G401 (cell line): ENCODE results near the gene ANKRD62. TPM values are rescaled to one million over a fixed set of nuclear protein-coding genes. Genes with fewer than 3 reads are reported as not detected.
"Not testable (repeated sequence)": the region's sequence is repeated elsewhere in the genome, so short reads cannot be mapped to it uniquely, and the experiment has no call there.

ENCODE experiments used
- DNase-seq: peaks from one replicate; pipeline ENCODE4 v3.0.0-alpha.2; 2015; ENCODE audit warnings: low spot score
- in situ Hi-C: cut with HindIII; loops from 2 replicates; pipeline ENCODE4 v1.10.0; 2016; ENCODE audit warnings: low sequenced_read_pairs, mixed read lengths
- total RNA-seq: library from RNA; depleted of rRNA; stranded (reverse); fragments of >200 nt; shearing (Covaris generic); gene quantifications from 2 replicates; pipeline ENCODE4 v1.2.3, GENCODE V29; 2014

Gene ANKRD62
- total RNA-seq, 1 experiment from 2014 or later = not detected

- DNase-seq = no peak
- in situ Hi-C loops = no loop called here
These were observed 4.8 kb upstream of the ANKRD62 start for GRCh38 chr18:12088731-12089375.

GRCh38 chr18:12091538-12092141 lies 2.0 kb upstream of the ANKRD62 start:
- no peak for DNase-seq
- in situ Hi-C loops = no loop called here

GRCh38 chr18:12092398-12093229 lies 1.0 kb upstream of the ANKRD62 start:
- DNase-seq = no peak
- in situ Hi-C loops = no loop called here

- in situ Hi-C loops = no loop called here
- DNase-seq = no peak
These were observed 4.7 kb downstream of the ANKRD62 start for GRCh38 chr18:12098374-12098773.

GRCh38 chr18:12099160-12099559 lies 5.5 kb downstream of the ANKRD62 start:
- no peak for DNase-seq
- in situ Hi-C loops = no loop called here

GRCh38 chr18:12101266-12101665 lies 7.6 kb downstream of the ANKRD62 start:
- in situ Hi-C loops = no loop called here
- DNase-seq = no peak

- in situ Hi-C loops = no loop called here
- no peak for DNase-seq
These were observed 8.6 kb downstream of the ANKRD62 start for GRCh38 chr18:12102136-12102842.

- in situ Hi-C loops = no loop called here
- DNase-seq = no peak
These were observed 12.8 kb downstream of the ANKRD62 start for GRCh38 chr18:12106471-12106870.

GRCh38 chr18:12109836-12110235 lies 16.2 kb downstream of the ANKRD62 start:
- DNase-seq = no peak
- in situ Hi-C loops = no loop called here

GRCh38 chr18:12113999-12114646 lies 20.5 kb downstream of the ANKRD62 start:
- DNase-seq = no peak
- in situ Hi-C loops = no loop called here

GRCh38 chr18:12119358-12119757 lies 25.7 kb downstream of the ANKRD62 start:
- DNase-seq = no peak
- in situ Hi-C loops = no loop called here

- in situ Hi-C loops = no loop called here
- DNase-seq = no peak
These were observed 27.8 kb downstream of the ANKRD62 start for GRCh38 chr18:12121175-12122042.

GRCh38 chr18:12122043-12122389 lies 28.4 kb downstream of the ANKRD62 start:
- DNase-seq, in situ Hi-C loops: not testable (repeated sequence)

GRCh38 chr18:12127647-12128046 lies 34.0 kb downstream of the ANKRD62 start:
- in situ Hi-C loops, DNase-seq: not testable (repeated sequence)

GRCh38 chr18:12138831-12139230 lies 45.2 kb downstream of the ANKRD62 start:
- DNase-seq, in situ Hi-C loops: not testable (repeated sequence)

- DNase-seq, in situ Hi-C loops: not testable (repeated sequence)
These were observed 47.2 kb downstream of the ANKRD62 start for GRCh38 chr18:12140866-12141265.

GRCh38 chr18:12141778-12142177 lies 48.1 kb downstream of the ANKRD62 start:
- in situ Hi-C loops, DNase-seq: not testable (repeated sequence)

- in situ Hi-C loops, DNase-seq: not testable (repeated sequence)
These were observed 55.8 kb downstream of the ANKRD62 start for GRCh38 chr18:12149431-12149830.
